Bone marrow (tissue), 2 donors: ENCODE measurements around the gene GABRR1.

ENCODE experiments used
- DNase-seq, 2 donors: peaks; one replicate each; lab custom pipeline; 2025; lab: John Stamatoyannopoulos, UW

Gene GABRR1

DNA sequence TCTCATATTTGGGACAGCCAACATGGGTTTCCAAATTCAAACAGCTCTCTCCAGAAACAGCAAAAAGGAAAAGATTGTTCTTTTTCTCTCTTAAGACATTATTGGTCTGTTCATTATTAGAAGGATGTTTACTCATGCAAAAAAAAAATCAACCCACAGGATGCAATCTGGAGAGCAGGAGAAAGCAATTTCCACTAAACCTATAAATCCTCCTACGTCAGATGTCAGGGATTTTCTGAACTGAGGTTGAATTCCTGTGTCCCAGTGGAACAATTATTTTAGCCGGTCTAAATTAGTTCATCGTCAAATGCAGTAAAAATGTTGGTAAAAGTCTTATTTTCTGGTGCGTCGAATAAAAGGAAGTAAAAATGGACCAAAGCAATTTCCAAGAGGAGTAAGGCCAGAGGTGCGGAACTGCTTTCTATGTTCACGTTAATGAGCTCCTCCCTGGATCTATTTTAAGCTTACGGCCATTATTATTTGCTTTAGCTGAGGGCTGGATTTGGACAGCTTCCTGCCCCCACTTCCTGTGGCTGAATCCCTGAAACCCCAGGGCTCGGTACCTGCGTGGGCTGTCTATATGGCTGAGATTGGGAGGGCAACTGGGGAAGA lies at the start of gene GABRR1:
Gene GABRR1, minus strand, starts transcription at position 60 of the 612 bp plus-strand sequence. Its CDS starts 36 bp downstream, at position 24.
- DNase-seq: no peak

- DNase-seq: no peak
These were observed 47.1 kb upstream of the GABRR1 start for GRCh38 chr6:89264296-89264695.

- peak in 1 of 2 donors; percentile 82 for DNase-seq
These were observed 43.7 kb upstream of the GABRR1 start for GRCh38 chr6:89260832-89261231.

DNA sequence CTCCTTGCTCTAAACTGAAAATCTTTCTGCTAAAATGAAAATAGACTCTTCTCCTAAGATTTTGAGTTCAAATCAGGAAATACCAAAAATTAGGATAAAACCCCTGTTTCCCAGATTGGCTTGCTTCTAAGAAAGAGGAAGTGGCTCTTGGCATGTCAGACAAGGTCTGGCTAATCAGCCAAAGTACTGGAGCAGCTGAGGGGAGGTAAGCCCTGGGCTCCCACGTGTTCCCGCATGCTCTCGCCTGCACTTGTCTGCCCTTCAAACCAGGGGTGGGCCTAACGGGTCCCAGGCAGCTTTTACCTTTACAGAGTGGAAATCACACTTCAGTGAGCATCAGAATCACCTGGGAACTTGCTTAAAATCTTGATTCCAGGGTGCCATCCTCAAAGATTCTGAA lies 43.2 kb upstream of the GABRR1 start:
- peak in 1 of 2 donors; percentile 66 for DNase-seq

GRCh38 chr6:89258912-89259311 lies 41.8 kb upstream of the GABRR1 start:
- no peak for DNase-seq

DNA sequence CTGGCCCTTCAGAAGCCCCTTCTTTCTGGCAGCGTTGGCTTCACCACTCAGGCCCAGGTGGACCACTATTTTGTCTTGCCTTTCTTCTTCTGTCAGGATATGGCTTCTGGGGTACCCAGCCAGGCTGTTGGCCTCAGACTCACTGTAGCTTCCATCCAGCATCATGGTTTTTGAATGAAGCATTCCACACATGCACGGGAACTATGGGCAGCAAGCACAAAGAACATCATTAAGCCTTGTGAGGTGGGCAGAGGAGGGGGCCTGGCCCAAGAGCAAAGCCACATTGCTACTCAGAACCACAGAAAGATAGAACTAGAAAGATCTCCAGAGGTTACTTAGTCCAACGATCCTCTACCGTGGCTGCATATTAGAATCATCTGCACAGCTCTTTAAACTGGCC lies 40.6 kb upstream of the GABRR1 start:
- no peak for DNase-seq

- no peak for DNase-seq
These were observed 40.2 kb upstream of the GABRR1 start for GRCh38 chr6:89257346-89257745.

DNA sequence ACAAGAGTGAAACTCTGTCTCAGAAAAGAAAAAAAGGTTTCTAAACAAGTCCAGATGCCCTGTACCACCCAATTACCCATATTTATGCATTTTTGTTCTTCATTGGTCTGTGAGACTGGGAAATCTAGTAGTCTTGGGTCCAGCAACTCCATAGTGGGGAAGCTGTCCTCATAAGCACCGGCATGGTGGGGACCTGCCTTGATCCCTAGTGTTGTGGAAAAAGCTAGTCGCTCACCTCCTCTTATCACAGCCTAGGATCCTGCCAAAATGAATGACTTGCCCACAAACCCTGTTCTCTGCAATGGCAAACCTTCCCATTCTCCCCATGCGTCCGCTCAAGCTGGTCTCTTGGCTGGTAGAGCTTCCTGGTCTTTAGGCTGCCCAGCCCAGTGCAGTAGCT lies 38.3 kb upstream of the GABRR1 start:
- no peak for DNase-seq

- DNase-seq: peak in 1 of 2 donors; percentile 13
These were observed 37.4 kb upstream of the GABRR1 start for GRCh38 chr6:89254569-89254968.

DNA sequence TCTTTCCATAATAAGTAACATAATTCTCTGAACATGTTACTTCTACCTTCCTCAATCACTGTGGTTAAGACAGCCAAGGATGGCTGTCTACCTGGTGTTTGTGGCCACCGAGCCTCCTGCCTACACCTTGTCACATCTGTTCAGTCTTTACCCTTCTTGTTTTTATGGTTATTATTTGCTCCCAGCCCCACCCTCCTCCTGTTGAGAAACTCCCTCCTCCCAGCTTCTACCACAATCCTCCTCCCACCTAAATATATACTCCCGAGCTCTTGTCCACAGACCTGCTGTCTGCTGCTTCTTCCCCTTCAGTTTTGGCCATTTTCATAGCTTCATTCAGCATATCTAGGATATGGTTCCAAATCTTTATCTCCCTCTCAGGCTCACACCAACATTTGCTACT lies 35.7 kb upstream of the GABRR1 start:
- no peak for DNase-seq

GRCh38 chr6:89251976-89252375 lies 34.8 kb upstream of the GABRR1 start:
- DNase-seq: no peak

DNA sequence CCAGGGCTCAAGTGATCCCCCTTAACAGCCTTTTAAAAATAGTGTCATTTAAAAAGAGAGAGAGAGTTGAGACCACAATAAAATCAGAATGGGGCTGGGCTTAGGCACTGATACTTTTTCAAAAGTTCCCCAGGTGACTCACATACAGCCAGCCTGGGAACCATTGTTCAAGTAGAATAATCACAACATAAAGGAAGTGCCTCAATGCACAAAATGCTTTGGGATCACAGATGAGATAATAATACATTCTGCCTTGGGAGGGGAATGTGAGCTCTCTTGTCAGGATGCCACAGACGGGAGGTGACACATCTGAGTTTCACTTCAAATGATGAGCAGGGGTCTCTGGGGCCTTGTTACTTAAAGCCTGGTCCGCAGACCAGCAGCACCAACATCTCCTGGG lies 34.0 kb upstream of the GABRR1 start:
- DNase-seq: no peak

GRCh38 chr6:89250239-89250638 lies 33.1 kb upstream of the GABRR1 start:
- no peak for DNase-seq

GRCh38 chr6:89244241-89244985 lies 27.3 kb upstream of the GABRR1 start:
- no peak for DNase-seq

DNA sequence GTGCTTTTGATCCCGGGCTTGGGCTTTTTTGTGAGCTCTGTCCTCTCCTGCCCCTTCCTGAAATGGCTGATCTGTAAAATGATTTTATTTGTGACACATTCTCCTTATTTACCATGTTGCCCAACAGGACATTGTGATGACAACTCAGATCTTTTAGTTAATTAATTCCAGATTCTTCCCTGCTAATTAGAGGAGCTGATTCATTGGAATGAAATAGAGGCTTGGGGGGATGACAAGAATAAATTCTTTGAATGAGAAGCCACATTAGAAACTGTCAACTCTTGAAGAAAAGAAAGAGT lies 26.1 kb upstream of the GABRR1 start:
- DNase-seq: no peak

- DNase-seq: peak in 1 of 2 donors; percentile 24
These were observed 25.6 kb upstream of the GABRR1 start for GRCh38 chr6:89242574-89243330.

DNA sequence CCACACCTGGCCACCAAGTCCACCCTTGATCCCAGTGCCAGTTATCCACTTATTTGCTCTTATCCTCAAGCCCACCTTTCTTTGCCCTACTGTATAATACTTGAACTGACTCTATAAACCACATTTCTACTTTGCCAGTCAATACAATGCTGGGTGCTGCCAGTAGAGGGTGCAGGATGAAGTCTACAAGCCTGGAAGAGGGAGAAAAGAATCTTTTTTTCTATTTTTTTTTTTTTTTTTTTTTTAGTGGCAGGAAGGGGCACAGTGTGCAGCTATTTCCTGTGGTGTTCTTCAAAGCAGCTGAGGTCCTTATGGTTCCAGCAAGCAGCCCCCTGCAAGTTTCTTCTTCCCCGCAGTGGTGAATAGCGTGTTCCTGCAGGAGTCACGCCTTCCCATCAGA lies 22.2 kb upstream of the GABRR1 start:
- peak in 1 of 2 donors; percentile 89 for DNase-seq

- DNase-seq: no peak
These were observed 20.0 kb upstream of the GABRR1 start for GRCh38 chr6:89237158-89237557.

DNA sequence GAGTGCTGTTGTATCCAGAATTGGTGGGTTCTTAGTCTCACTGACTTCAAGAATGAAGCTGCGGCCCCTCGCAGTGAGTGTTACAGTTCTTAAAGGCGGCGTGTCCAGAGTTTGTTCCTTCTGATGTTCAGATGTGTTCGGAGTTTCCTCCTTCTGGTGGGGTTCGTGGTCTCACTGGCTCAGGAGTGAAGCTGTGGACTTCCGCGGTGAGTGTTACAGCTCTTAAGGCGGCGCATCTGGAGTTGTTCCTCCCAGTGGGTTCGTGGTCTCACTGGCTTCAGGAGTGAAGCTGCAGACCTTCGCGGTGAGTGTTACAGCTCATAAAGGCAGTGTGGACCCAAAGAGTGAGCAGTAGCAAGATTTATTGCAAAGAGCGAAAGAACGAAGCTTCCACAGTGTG lies 16.4 kb upstream of the GABRR1 start:
- peak in 1 of 2 donors; percentile 16 for DNase-seq

DNA sequence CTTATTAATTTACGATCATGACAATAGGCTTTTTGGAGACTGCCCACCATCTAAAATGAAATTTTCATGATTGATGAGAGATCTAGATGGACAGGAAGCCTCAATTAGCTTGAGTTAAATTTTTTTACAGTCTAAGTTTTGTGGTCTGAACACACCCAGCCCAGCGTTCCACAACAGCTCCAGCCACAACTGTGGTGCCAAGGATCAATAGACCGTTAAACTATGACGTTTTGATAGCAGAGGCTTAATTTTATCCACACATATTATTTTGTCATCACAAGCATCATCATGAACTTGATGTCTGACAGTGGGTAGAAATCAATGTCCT lies 5.5 kb upstream of the GABRR1 start:
- no peak for DNase-seq

DNA sequence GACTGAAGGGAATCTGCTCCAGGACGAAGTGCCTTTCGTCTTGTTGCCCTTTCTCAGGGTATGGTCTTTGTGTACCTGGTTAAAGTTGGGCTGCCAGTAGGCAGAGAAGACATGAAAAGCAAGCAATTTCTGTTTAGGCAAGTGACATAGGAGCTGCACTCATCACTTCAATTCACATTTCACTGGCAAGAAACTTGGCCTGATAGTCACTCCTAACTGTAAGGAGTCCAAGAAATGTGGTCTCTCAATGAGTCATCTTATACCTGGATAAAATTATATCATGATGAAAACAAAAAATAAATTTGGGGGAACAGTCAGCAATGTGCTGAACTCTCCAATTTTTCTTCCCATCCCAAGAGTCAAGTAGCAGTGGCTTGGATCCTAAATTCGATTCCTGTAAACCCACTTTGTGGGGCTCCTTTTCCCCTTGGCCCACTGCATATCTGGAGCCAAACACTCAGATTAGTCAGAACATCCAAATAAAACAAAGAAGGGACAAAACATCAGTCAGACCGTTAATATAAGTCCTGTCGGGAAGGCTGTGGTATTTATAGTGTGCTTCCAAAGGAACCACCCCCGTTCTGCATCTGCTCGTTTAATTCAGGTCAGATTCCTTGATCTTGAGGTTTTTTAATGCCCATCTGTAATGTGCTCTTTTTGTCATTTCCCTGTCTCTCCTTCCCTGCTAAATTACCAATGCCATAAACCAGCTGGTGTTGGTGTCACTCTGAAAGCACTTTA lies 5.0 kb upstream of the GABRR1 start:
- DNase-seq: no peak

- DNase-seq: no peak
These were observed 4.0 kb upstream of the GABRR1 start for GRCh38 chr6:89221129-89221528.

- DNase-seq: no peak
These were observed 747 bp downstream of the GABRR1 start for GRCh38 chr6:89216411-89216810.
